ENCODE data around the gene ADCY9. TPM values are rescaled to one million over a fixed set of nuclear protein-coding genes. Genes with fewer than 3 reads are reported as not detected.

Gene ADCY9
- polyA plus RNA-seq, 2 of the 4 experiments (the other 2 are of a cell fraction), result 6.2 to 7.6 TPM

- TF ChIP-seq HES2 (IDR thresholded peaks at IDR 0.05) (no peak), RFX5 (IDR thresholded peaks at IDR 0.05) (no peak), FOXS1 (CRISPR knock-in tag; IDR thresholded peaks at IDR 0.05) (no peak), HOXA7 (CRISPR knock-in tag; IDR thresholded peaks at IDR 0.05) (no peak), EHF (CRISPR knock-in tag; IDR thresholded peaks at IDR 0.05) (no peak), CTCF (IDR thresholded peaks at IDR 0.05) (no peak), ELK1 (IDR thresholded peaks at IDR 0.05; ENCODE audit: low read depth, low read length) (no peak)
- ChIA-PET POLR2A (no interaction called here), CTCF (interaction anchor here (0.7 to 1.0 kb wide), 2 partner anchors 70 to 227 kb away, joined by 3 read pairs; no protein-coding TSS in a partner anchor)
- Histone ChIP-seq H3K9me3 (no peaks in the 10 kb centered on the region), H3K27ac (no peak overlapping the region), H3K4me2 (no peak overlapping the region), H3K4me3 (no peak overlapping the region), H3K4me1 (no peaks in the 10 kb centered on the region; the same call in 2 of the 3 replicates)
- FAIRE-seq, result no peak
- 84% methylated on average over 7 of the region's 7 CpGs for WGBS (ENCODE audit: missing lambda C conversion rate)
- no peak for DNase-seq (ENCODE audit: low read depth in 1 of 2, low spot score in 1 of 2)
- ATAC-seq, result no peak
Measured at GRCh38 chr16:4026854-4027253, 89.4 kb downstream of the ADCY9 start.

- FAIRE-seq (no peak), ATAC-seq (no peak), DNase-seq (ENCODE audit: low read depth in 1 of 2, low spot score in 1 of 2) (no peak)
- TF ChIP-seq E2F6 (IDR thresholded peaks at IDR 0.05; ENCODE audit: borderline replicate concordance, low read depth), result no peak
- no peak for TF ChIP-seq CHD4 (IDR thresholded peaks at IDR 0.05; ENCODE audit: borderline replicate concordance)
- TF ChIP-seq CHD2 (IDR thresholded peaks at IDR 0.05; ENCODE audit: low read length, partially characterized antibody), result no peak
- TF ChIP-seq ZFP36 (IDR thresholded peaks at IDR 0.05; ENCODE audit: borderline replicate concordance, partially characterized antibody), result no peak
- no peak for TF ChIP-seq FOSL2 (IDR thresholded peaks at IDR 0.05)
- no peak for TF ChIP-seq FOSL2 (CRISPR knock-in tag; IDR thresholded peaks at IDR 0.05)
- TF ChIP-seq MAFK (IDR thresholded peaks at IDR 0.05; ENCODE audit: partially characterized antibody), result no peak
- TF ChIP-seq SREBF2 (IDR thresholded peaks at IDR 0.05), result no peak
- no peak for TF ChIP-seq ATOH8 (CRISPR knock-in tag; IDR thresholded peaks at IDR 0.05; ENCODE audit: low read depth)
- TF ChIP-seq NFE2L2 (conservative IDR thresholded peaks at IDR 0.05; ENCODE audit: low read length), result no peak
- TF ChIP-seq SMC3 (IDR thresholded peaks at IDR 0.05), result no peak
- Histone ChIP-seq H3K4me2 (no peak overlapping the region), H3K4me3 (no peak overlapping the region), H3K27ac (no peak overlapping the region), H3K4me1 (peaks cover 13% of the 10 kb centered on the region), H3K9me3 (no peaks in the 10 kb centered on the region)
- WGBS (ENCODE audit: missing lambda C conversion rate), result 87% methylated on average over 14 of the region's 14 CpGs
- ChIA-PET POLR2A (no interaction called here), CTCF (no interaction called here)
Measured at GRCh38 chr16:4025428-4025827, 90.8 kb downstream of the ADCY9 start.

- CTCF ChIA-PET, result no interaction called here
- ATAC-seq, result no peak
- Histone ChIP-seq H3K4me1 (peaks cover 25% of the 10 kb centered on the region), H3K9me3 (no peaks in the 10 kb centered on the region), H3K4me2 (no peak overlapping the region), H3K4me3 (no peak overlapping the region), H3K27ac (peak overlapping the region in 1 of 2 experiments; percentile 9; a peak in 1 of 6 replicates)
- no peak for DNase-seq (ENCODE audit: low read depth in 1 of 2, low spot score in 1 of 2)
- POLR2A ChIA-PET, result no interaction called here
- 79% methylated on average over 2 of the region's 2 CpGs for WGBS (ENCODE audit: missing lambda C conversion rate)
- no peak for FAIRE-seq
- TF ChIP-seq MAZ (IDR thresholded peaks at IDR 0.05; ENCODE audit: borderline replicate concordance, low read depth, low read length) (no peak), REST (IDR thresholded peaks at IDR 0.05) (no peak), FOSB (CRISPR knock-in tag; IDR thresholded peaks at IDR 0.05) (no peak), BCL3 (IDR thresholded peaks at IDR 0.05) (no peak), ZFP36 (IDR thresholded peaks at IDR 0.05; ENCODE audit: borderline replicate concordance, partially characterized antibody) (no peak), JUNB (IDR thresholded peaks at IDR 0.05) (no peak), HOXA7 (CRISPR knock-in tag; IDR thresholded peaks at IDR 0.05) (no peak), MAX (IDR thresholded peaks at IDR 0.05) (no peak), EHMT2 (IDR thresholded peaks at IDR 0.05; ENCODE audit: low read depth) (no peak), ZC3H11A (IDR thresholded peaks at IDR 0.05) (no peak)
Measured at GRCh38 chr16:4021916-4022315, 94.3 kb downstream of the ADCY9 start.

All from A549 (cell line).